Keratinocyte (primary cell): Measurements from ENCODE around the gene ZFYVE21. TPM values are rescaled to one million over a fixed set of nuclear protein-coding genes. Genes with fewer than 3 reads are reported as not detected.

ENCODE experiments used
- DNase-seq: peaks from one replicate; pipeline ENCODE4 v3.0.0-alpha.2; 2011; ENCODE audit warnings: low read depth, missing footprints, low spot score
- FAIRE-seq: peaks from 2 replicates; lab custom pipeline; 2011; peaks lifted over from hg19 to GRCh38; lab: Jason Lieb, UNC
- H2AFZ ChIP-seq: 2 replicates; pipeline ENCODE4 v1.6.0; 2012; ENCODE audit warnings: low read length, control low read depth, inconsistent platforms; ENCODE audit not compliant: control insufficient read depth
- H3K27ac ChIP-seq: 2 replicates; pipeline ENCODE4 v1.5.1; 2011; ENCODE audit warnings: low read length; ENCODE audit not compliant: control insufficient read depth, insufficient read depth
- H3K27me3 ChIP-seq: 3 replicates; pipeline ENCODE4 v1.6.0; 2011; ENCODE audit warnings: low read length; ENCODE audit not compliant: control insufficient read depth, insufficient read depth; ENCODE audit errors: extremely low read depth
- H3K36me3 ChIP-seq, 2 experiments: 2 replicates in 1 of 2; 3 replicates in 1 of 2; pipeline ENCODE4 v1.5.1; 2011; ENCODE audit warnings: low read length in 2 of 2, mild to moderate bottlenecking in 1 of 2; ENCODE audit not compliant: control insufficient read depth in 2 of 2, insufficient read depth in 2 of 2; ENCODE audit errors: extremely low read depth in 1 of 2
- H3K4me1 ChIP-seq: 3 replicates; pipeline ENCODE4 v1.5.1; 2011; ENCODE audit warnings: low read length; ENCODE audit not compliant: control insufficient read depth, insufficient read depth; ENCODE audit errors: extremely low read depth
- H3K4me2 ChIP-seq: 3 replicates; pipeline ENCODE4 v1.6.0; 2011; ENCODE audit warnings: low read depth, low read length; ENCODE audit not compliant: control insufficient read depth, insufficient read depth; ENCODE audit errors: extremely low read depth
- H3K4me3 ChIP-seq, 3 experiments: fragments of 200-600 bp in 1 of 3; sonication (generic) in 1 of 3; 2 replicates in 2 of 3; 3 replicates in 1 of 3; pipeline ENCODE4 v1.5.1; 2011 to 2016; ENCODE audit warnings: low read length in 3 of 3, mild to moderate bottlenecking in 3 of 3, control low read depth in 2 of 3, inconsistent platforms in 1 of 3, low read depth in 1 of 3, mixed read lengths in 1 of 3, mixed run types in 1 of 3, moderate library complexity in 1 of 3; ENCODE audit not compliant: control insufficient read depth in 2 of 3, insufficient read depth in 2 of 3; ENCODE audit errors: extremely low read depth in 1 of 3
- H3K79me2 ChIP-seq: 2 replicates; pipeline ENCODE4 v1.6.0; 2012; ENCODE audit warnings: low read length; ENCODE audit not compliant: control insufficient read depth, insufficient read depth
- H3K9ac ChIP-seq: 3 replicates; pipeline ENCODE4 v1.6.0; 2011; ENCODE audit warnings: low read length; ENCODE audit not compliant: control insufficient read depth, insufficient read depth; ENCODE audit errors: extremely low read depth
- H3K9me1 ChIP-seq: 3 replicates; pipeline ENCODE4 v1.6.0; 2011; ENCODE audit warnings: low read length; ENCODE audit not compliant: control insufficient read depth, insufficient read depth; ENCODE audit errors: extremely low read depth
- H3K9me3 ChIP-seq: 2 replicates; pipeline ENCODE4 v1.5.1; 2012; ENCODE audit warnings: low read depth, low read length; ENCODE audit not compliant: control insufficient read depth
- H4K20me1 ChIP-seq: 3 replicates; pipeline ENCODE4 v1.6.0; 2011; ENCODE audit warnings: low read length; ENCODE audit not compliant: control insufficient read depth, insufficient read depth; ENCODE audit errors: extremely low read depth
- EZH2 ChIP-seq: IDR thresholded peaks from one replicate; pipeline ENCODE4 v1.6.1; 2012; ENCODE audit warnings: inconsistent platforms, mild to moderate bottlenecking, low read length, moderate library complexity
- dilution Hi-C: fragments of 300-500 bp; cut with MboI; formaldehyde crosslinking; loops from one replicate; pipeline ENCODE4 v1.7.0; 2020; ENCODE audit warnings: low sequenced_read_pairs; ENCODE audit not compliant: extremely low pct_ligation_motif_present
- polyA plus RNA-seq, 5 experiments: library from polyadenylated mRNA; depleted of rRNA in 3 of 5; stranded (reverse) in 3 of 5; stranded (forward) in 1 of 5; unstranded in 1 of 5; fragments of >200 nt; gene quantifications; 1 replicate in 1 of 5; 2 replicates in 3 of 5; 3 replicates in 1 of 5; pipeline versions ENCODE4 v1.2.1 to v1.2.3, GENCODE V29; 2011 to 2012; ENCODE audit warnings: missing spikeins in 2 of 5, low read depth in 1 of 5, low replicate concordance in 1 of 5
- TF ChIP-seq, protein P1 (sequence below), 3 experiments: IDR thresholded peaks in 1 of 3; conservative IDR thresholded peaks in 1 of 3; optimal IDR thresholded peaks in 1 of 3; 2 replicates in 2 of 3; 3 replicates in 1 of 3; pipeline versions ENCODE3 to v1.5.1; 2011; ENCODE audit warnings: low read length in 3 of 3, mild to moderate bottlenecking in 3 of 3, moderate library complexity in 2 of 3, control low read depth in 1 of 3, inconsistent platforms in 1 of 3; ENCODE audit not compliant: insufficient read depth in 2 of 3; ENCODE audit errors: extremely low read depth in 1 of 3

Gene ZFYVE21
- polyA plus RNA-seq, 1 donor (not counting 4 experiments of a cell fraction or from before 2014, with no cell fraction given) = 116 TPM

- dilution Hi-C loops = no loop called here
- Histone ChIP-seq H3K9me3 (no peaks in the 10 kb centered on the region), H3K79me2 (peaks cover 22% of the 10 kb centered on the region), H3K4me2 (no peak overlapping the region), H3K27ac (no peak overlapping the region), H3K27me3 (no peaks in the 10 kb centered on the region), H3K9ac (no peak overlapping the region), H3K4me1 (peaks cover 11% of the 10 kb centered on the region), H3K4me3 (no peak overlapping the region), H4K20me1 (peaks cover 4% of the 10 kb centered on the region), H2AFZ (no peak overlapping the region), H3K9me1 (no peaks in the 10 kb centered on the region), H3K36me3 (peaks cover 40 to 51% of the 10 kb centered on the region in 2 experiments)
- FAIRE-seq (no peak), DNase-seq (no peak)
- TF ChIP-seq, protein P1, sequence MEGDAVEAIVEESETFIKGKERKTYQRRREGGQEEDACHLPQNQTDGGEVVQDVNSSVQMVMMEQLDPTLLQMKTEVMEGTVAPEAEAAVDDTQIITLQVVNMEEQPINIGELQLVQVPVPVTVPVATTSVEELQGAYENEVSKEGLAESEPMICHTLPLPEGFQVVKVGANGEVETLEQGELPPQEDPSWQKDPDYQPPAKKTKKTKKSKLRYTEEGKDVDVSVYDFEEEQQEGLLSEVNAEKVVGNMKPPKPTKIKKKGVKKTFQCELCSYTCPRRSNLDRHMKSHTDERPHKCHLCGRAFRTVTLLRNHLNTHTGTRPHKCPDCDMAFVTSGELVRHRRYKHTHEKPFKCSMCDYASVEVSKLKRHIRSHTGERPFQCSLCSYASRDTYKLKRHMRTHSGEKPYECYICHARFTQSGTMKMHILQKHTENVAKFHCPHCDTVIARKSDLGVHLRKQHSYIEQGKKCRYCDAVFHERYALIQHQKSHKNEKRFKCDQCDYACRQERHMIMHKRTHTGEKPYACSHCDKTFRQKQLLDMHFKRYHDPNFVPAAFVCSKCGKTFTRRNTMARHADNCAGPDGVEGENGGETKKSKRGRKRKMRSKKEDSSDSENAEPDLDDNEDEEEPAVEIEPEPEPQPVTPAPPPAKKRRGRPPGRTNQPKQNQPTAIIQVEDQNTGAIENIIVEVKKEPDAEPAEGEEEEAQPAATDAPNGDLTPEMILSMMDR (optimal IDR thresholded peaks at IDR 0.05 in 1 of 3, IDR thresholded peaks at IDR 0.05 in 1 of 3, conservative IDR thresholded peaks at IDR 0.05 in 1 of 3; ENCODE audit: extremely low read depth in 1 of 3, insufficient read depth in 2 of 3, low read length in 3 of 3) = no peak
- TF ChIP-seq EZH2 = no peak
Measured at GRCh38 chr14:103730490-103731035, 15.0 kb downstream of the ZFYVE21 start.

- no peak overlapping the region for H2AFZ ChIP-seq
- no peak overlapping the region for H3K27ac ChIP-seq
- no peak for FAIRE-seq
- TF ChIP-seq, protein P1 (optimal IDR thresholded peaks at IDR 0.05 in 1 of 3, IDR thresholded peaks at IDR 0.05 in 1 of 3, conservative IDR thresholded peaks at IDR 0.05 in 1 of 3; ENCODE audit: extremely low read depth in 1 of 3, insufficient read depth in 2 of 3, low read length in 3 of 3) = no peak
- no peak for TF ChIP-seq EZH2
- no peaks in the 10 kb centered on the region for H3K27me3 ChIP-seq
- no peak overlapping the region for H3K9ac ChIP-seq
- peaks cover 12% of the 10 kb centered on the region for H3K79me2 ChIP-seq
- peaks cover 11% of the 10 kb centered on the region for H3K4me1 ChIP-seq
- H3K9me1 ChIP-seq = no peaks in the 10 kb centered on the region
- no peak overlapping the region for H3K4me2 ChIP-seq
- DNase-seq = no peak
- dilution Hi-C loops = no loop called here
- H4K20me1 ChIP-seq = no peaks in the 10 kb centered on the region
- peaks cover 42 to 52% of the 10 kb centered on the region in 2 experiments for H3K36me3 ChIP-seq
- no peak overlapping the region for H3K4me3 ChIP-seq
- no peaks in the 10 kb centered on the region for H3K9me3 ChIP-seq
Measured at GRCh38 chr14:103731481-103731880, 15.9 kb downstream of the ZFYVE21 start.
